Measurements from ENCODE around the gene TCHH.

Gene TCHH

GRCh38 chr1:152160576-152160975 is 45.3 kb upstream of the TCHH start:
- TF ChIP-seq CREB5 (CRISPR knock-in tag; IDR thresholded peaks at IDR 0.05; ENCODE audit: low read depth) = no peak
- TF ChIP-seq ZNF70 (CRISPR knock-in tag; IDR thresholded peaks at IDR 0.05) = no peak
- TF ChIP-seq SNAI2 (CRISPR knock-in tag; IDR thresholded peaks at IDR 0.05) = no peak
- TF ChIP-seq GLIS3 (CRISPR knock-in tag; IDR thresholded peaks at IDR 0.05) = no peak
- no peak for TF ChIP-seq ESRRG (CRISPR knock-in tag; IDR thresholded peaks at IDR 0.05)
- TF ChIP-seq, protein P1, sequence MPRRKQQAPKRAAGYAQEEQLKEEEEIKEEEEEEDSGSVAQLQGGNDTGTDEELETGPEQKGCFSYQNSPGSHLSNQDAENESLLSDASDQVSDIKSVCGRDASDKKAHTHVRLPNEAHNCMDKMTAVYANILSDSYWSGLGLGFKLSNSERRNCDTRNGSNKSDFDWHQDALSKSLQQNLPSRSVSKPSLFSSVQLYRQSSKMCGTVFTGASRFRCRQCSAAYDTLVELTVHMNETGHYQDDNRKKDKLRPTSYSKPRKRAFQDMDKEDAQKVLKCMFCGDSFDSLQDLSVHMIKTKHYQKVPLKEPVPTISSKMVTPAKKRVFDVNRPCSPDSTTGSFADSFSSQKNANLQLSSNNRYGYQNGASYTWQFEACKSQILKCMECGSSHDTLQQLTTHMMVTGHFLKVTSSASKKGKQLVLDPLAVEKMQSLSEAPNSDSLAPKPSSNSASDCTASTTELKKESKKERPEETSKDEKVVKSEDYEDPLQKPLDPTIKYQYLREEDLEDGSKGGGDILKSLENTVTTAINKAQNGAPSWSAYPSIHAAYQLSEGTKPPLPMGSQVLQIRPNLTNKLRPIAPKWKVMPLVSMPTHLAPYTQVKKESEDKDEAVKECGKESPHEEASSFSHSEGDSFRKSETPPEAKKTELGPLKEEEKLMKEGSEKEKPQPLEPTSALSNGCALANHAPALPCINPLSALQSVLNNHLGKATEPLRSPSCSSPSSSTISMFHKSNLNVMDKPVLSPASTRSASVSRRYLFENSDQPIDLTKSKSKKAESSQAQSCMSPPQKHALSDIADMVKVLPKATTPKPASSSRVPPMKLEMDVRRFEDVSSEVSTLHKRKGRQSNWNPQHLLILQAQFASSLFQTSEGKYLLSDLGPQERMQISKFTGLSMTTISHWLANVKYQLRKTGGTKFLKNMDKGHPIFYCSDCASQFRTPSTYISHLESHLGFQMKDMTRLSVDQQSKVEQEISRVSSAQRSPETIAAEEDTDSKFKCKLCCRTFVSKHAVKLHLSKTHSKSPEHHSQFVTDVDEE (CRISPR knock-in tag; IDR thresholded peaks at IDR 0.05) = no peak
- no peak for TF ChIP-seq ZFP30 (CRISPR knock-in tag; IDR thresholded peaks at IDR 0.05)
- no peak for TF ChIP-seq CSDC2 (CRISPR knock-in tag; IDR thresholded peaks at IDR 0.05)
- TF ChIP-seq ZC3H10 (CRISPR knock-in tag; IDR thresholded peaks at IDR 0.05) = no peak
- no peak for TF ChIP-seq BACH2 (CRISPR knock-in tag; IDR thresholded peaks at IDR 0.05; ENCODE audit: borderline replicate concordance)
- no peak for TF ChIP-seq OSR1 (CRISPR knock-in tag; IDR thresholded peaks at IDR 0.05)
- TF ChIP-seq, protein P2, sequence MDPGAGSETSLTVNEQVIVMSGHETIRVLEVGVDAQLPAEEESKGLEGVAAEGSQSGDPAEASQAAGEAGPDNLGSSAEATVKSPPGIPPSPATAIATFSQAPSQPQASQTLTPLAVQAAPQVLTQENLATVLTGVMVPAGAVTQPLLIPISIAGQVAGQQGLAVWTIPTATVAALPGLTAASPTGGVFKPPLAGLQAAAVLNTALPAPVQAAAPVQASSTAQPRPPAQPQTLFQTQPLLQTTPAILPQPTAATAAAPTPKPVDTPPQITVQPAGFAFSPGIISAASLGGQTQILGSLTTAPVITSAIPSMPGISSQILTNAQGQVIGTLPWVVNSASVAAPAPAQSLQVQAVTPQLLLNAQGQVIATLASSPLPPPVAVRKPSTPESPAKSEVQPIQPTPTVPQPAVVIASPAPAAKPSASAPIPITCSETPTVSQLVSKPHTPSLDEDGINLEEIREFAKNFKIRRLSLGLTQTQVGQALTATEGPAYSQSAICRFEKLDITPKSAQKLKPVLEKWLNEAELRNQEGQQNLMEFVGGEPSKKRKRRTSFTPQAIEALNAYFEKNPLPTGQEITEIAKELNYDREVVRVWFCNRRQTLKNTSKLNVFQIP (CRISPR knock-in tag; IDR thresholded peaks at IDR 0.05; ENCODE audit: borderline replicate concordance, low read depth) = no peak
- no peak for TF ChIP-seq RARB (CRISPR knock-in tag; IDR thresholded peaks at IDR 0.05)
- TF ChIP-seq TOX (CRISPR knock-in tag; IDR thresholded peaks at IDR 0.05; ENCODE audit: borderline replicate concordance) = no peak
- no peak for TF ChIP-seq ZNF8 (CRISPR knock-in tag; IDR thresholded peaks at IDR 0.05)
- no peak for TF ChIP-seq TCF4 (CRISPR knock-in tag; IDR thresholded peaks at IDR 0.05; ENCODE audit: borderline replicate concordance)
- TF ChIP-seq CSRNP3 (CRISPR knock-in tag; IDR thresholded peaks at IDR 0.05) = no peak
- TF ChIP-seq ZFP3 (CRISPR knock-in tag; IDR thresholded peaks at IDR 0.05) = no peak
- ATAC-seq = no peak

- no peak for ATAC-seq
- no peak for TF ChIP-seq SNAI2 (CRISPR knock-in tag; IDR thresholded peaks at IDR 0.05)
- TF ChIP-seq TOX (CRISPR knock-in tag; IDR thresholded peaks at IDR 0.05; ENCODE audit: borderline replicate concordance) = no peak
- TF ChIP-seq PPARA (CRISPR knock-in tag; IDR thresholded peaks at IDR 0.05; ENCODE audit: borderline replicate concordance) = no peak
- no peak for TF ChIP-seq CSDC2 (CRISPR knock-in tag; IDR thresholded peaks at IDR 0.05)
- no peak for TF ChIP-seq BACH2 (CRISPR knock-in tag; IDR thresholded peaks at IDR 0.05; ENCODE audit: borderline replicate concordance)
Measured at GRCh38 chr1:152159144-152159543, 43.9 kb upstream of the TCHH start, which contains the start of gene RPTN. Gene RPTN (minus strand): TSS chr1:152159228. CDS start chr1:152157889, 1,339 bp downstream.

GRCh38 chr1:152153996-152154395 is 38.8 kb upstream of the TCHH start:
- no peak for ATAC-seq
- TF ChIP-seq ZC3H10 (CRISPR knock-in tag; IDR thresholded peaks at IDR 0.05) = no peak
- no peak for TF ChIP-seq TCF4 (CRISPR knock-in tag; IDR thresholded peaks at IDR 0.05; ENCODE audit: borderline replicate concordance)
- TF ChIP-seq PPARA (CRISPR knock-in tag; IDR thresholded peaks at IDR 0.05; ENCODE audit: borderline replicate concordance) = no peak
- no peak for TF ChIP-seq OSR1 (CRISPR knock-in tag; IDR thresholded peaks at IDR 0.05)
- no peak for TF ChIP-seq ZNF565 (CRISPR knock-in tag; conservative IDR thresholded peaks at IDR 0.05; ENCODE audit: low read depth)
- no peak for TF ChIP-seq TOX (CRISPR knock-in tag; IDR thresholded peaks at IDR 0.05; ENCODE audit: borderline replicate concordance)
- no peak for TF ChIP-seq ZNF8 (CRISPR knock-in tag; IDR thresholded peaks at IDR 0.05)
- TF ChIP-seq, protein P1 (CRISPR knock-in tag; IDR thresholded peaks at IDR 0.05) = no peak
- no peak for TF ChIP-seq BACH2 (CRISPR knock-in tag; IDR thresholded peaks at IDR 0.05; ENCODE audit: borderline replicate concordance)
- TF ChIP-seq ZFP30 (CRISPR knock-in tag; IDR thresholded peaks at IDR 0.05) = no peak
- no peak for TF ChIP-seq RARB (CRISPR knock-in tag; IDR thresholded peaks at IDR 0.05)
- TF ChIP-seq ESRRG (CRISPR knock-in tag; IDR thresholded peaks at IDR 0.05) = no peak
- TF ChIP-seq, protein P3, sequence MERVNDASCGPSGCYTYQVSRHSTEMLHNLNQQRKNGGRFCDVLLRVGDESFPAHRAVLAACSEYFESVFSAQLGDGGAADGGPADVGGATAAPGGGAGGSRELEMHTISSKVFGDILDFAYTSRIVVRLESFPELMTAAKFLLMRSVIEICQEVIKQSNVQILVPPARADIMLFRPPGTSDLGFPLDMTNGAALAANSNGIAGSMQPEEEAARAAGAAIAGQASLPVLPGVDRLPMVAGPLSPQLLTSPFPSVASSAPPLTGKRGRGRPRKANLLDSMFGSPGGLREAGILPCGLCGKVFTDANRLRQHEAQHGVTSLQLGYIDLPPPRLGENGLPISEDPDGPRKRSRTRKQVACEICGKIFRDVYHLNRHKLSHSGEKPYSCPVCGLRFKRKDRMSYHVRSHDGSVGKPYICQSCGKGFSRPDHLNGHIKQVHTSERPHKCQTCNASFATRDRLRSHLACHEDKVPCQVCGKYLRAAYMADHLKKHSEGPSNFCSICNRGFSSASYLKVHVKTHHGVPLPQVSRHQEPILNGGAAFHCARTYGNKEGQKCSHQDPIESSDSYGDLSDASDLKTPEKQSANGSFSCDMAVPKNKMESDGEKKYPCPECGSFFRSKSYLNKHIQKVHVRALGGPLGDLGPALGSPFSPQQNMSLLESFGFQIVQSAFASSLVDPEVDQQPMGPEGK (CRISPR knock-in tag; IDR thresholded peaks at IDR 0.05; ENCODE audit: borderline replicate concordance) = no peak
- TF ChIP-seq, protein P2 (CRISPR knock-in tag; IDR thresholded peaks at IDR 0.05; ENCODE audit: borderline replicate concordance, low read depth) = no peak
- no peak for TF ChIP-seq ZNF70 (CRISPR knock-in tag; IDR thresholded peaks at IDR 0.05)
- TF ChIP-seq SNAI2 (CRISPR knock-in tag; IDR thresholded peaks at IDR 0.05) = no peak

All from SK-N-SH treated with all-trans-retinoic acid at 6 μM for 48 hours (cell line).